H1 (cell line): ENCODE measurements around the gene ARHGEF11. TPM values are rescaled to one million over a fixed set of nuclear protein-coding genes. Genes with fewer than 3 reads are reported as not detected.

ENCODE experiments used
- CBX8 ChIP-seq: fragments of 300-800, 300-1000 bp; sonication (generic); IDR thresholded peaks from 2 replicates; pipeline ENCODE4 v1.7.1; 2016; ENCODE audit warnings: low read depth, low read length, borderline replicate concordance
- EZH2 ChIP-seq: fragments of 200-600 bp; sonication (generic); IDR thresholded peaks from 2 replicates; pipeline ENCODE4 v1.7.1; 2012; ENCODE audit warnings: low read depth, mild to moderate bottlenecking, moderate library complexity, low read length, inconsistent platforms; ENCODE audit not compliant: severe bottlenecking
- HDAC2 ChIP-seq, 2 experiments: fragments of 300-600 bp in 1 of 2; sonication (generic) in 1 of 2; IDR thresholded peaks; 2 replicates each; pipeline ENCODE4 v1.6.1; 2011 to 2012; ENCODE audit warnings: low read depth in 2 of 2, low read length in 2 of 2, mild to moderate bottlenecking in 2 of 2, moderate library complexity in 2 of 2, borderline replicate concordance in 1 of 2, inconsistent platforms in 1 of 2
- KDM4A ChIP-seq: IDR thresholded peaks from one replicate; pipeline ENCODE4 v1.7.1; 2012; ENCODE audit warnings: low read depth, mild to moderate bottlenecking, moderate library complexity, low read length, inconsistent platforms; ENCODE audit not compliant: severe bottlenecking
- SP2 ChIP-seq: IDR thresholded peaks from 2 replicates; pipeline ENCODE4 v1.6.1; 2012; ENCODE audit warnings: mild to moderate bottlenecking, low read length, inconsistent platforms
- TEAD4 ChIP-seq: IDR thresholded peaks from 2 replicates; pipeline ENCODE4 v1.6.1; 2012; ENCODE audit warnings: low read depth, low read length, inconsistent platforms, mixed read lengths
- polyA plus RNA-seq, 7 experiments: library from polyadenylated mRNA; depleted of rRNA in 3 of 7; stranded (reverse) in 5 of 7; unstranded in 2 of 7; fragments of >200 nt in 5 of 7; fragments of 200-250 nt in 2 of 7; gene quantifications; 1 replicate in 5 of 7; 2 replicates in 1 of 7; 4 replicates in 1 of 7; pipeline versions ENCODE4 v1.2.1 to v1.2.3, GENCODE V29; 2011 to 2013; ENCODE audit warnings: missing spikeins in 2 of 7, mixed read lengths in 2 of 7
- total RNA-seq: library from RNA; stranded (reverse); fragmentation: NEBNext Ultra II Directional; extraction: Animal tissue kit (Norgen Biotek cat#: 25700); gene quantifications from 2 replicates; pipeline ENCODE4 v1.2.1, GENCODE V29; 2021
- TF ChIP-seq, protein P1 (sequence below): IDR thresholded peaks from 2 replicates; pipeline ENCODE4 v1.6.1; 2012; ENCODE audit warnings: inconsistent platforms
- TF ChIP-seq, protein P2 (sequence below): IDR thresholded peaks from 2 replicates; pipeline ENCODE4 v1.6.1; 2011; ENCODE audit warnings: low read depth, mild to moderate bottlenecking, low read length; ENCODE audit not compliant: insufficient read depth

Gene ARHGEF11
- total and polyA plus RNA-seq, 2 of the 8 experiments (the other 6 are each of a cell fraction or from before 2014, with no cell fraction given): 19.9 to 33.1 TPM

DNA sequence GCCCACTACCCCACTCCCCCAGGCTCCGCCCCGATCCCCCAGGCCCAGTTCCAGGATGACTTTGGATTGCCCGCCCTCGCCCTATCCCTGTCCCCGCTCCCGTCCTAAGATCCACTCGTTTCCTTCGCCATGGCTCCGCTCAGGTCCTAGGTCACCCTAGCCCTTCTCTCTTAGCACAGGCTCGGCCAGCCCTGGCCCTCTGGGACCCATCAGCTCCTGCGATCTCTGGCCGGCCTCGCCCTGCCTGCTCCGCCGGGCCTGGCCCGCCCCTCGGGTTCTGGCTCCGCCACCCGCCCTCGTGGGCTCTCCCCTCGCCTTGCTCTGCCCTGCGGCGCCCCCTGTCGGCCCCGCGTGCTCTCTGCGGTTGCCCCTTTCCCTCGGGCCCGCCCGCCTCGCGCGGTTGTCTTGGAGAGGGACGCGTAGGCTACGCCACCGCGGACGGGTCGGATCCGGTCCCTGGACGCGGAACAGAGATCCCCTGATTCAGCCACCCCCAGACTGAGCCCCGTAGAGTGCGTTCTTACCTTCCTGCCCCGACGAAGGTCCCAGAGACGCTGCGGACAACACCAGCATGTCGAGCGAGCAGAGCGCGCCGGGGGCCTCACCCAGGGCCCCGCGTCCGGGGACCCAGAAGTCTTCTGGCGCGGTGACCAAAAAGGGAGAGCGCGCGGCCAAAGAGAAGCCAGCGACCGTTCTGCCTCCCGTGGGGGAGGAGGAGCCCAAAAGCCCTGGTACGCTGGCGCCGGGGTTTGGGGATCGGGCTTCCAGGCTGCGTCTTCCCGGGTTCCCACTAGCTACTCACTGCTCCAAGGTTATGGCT is 125.1 kb downstream of the ARHGEF11 start, which contains the start of gene LRRC71 (continued):
- TF ChIP-seq, protein P1, sequence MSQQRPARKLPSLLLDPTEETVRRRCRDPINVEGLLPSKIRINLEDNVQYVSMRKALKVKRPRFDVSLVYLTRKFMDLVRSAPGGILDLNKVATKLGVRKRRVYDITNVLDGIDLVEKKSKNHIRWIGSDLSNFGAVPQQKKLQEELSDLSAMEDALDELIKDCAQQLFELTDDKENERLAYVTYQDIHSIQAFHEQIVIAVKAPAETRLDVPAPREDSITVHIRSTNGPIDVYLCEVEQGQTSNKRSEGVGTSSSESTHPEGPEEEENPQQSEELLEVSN: peak; percentile 58; the same call in 1 of the 2 replicates
- peak; percentile 91 for TF ChIP-seq EZH2
- no peak for TF ChIP-seq SP2
- peak; percentile 65 for TF ChIP-seq KDM4A
- peak; percentile 83 to 93; a peak in 3 of 4 replicates for TF ChIP-seq HDAC2 (IDR thresholded peaks at IDR 0.05; ENCODE audit: borderline replicate concordance in 1 of 2, low read depth in 2 of 2, low read length in 2 of 2)
- peak; percentile 32; the same call in 1 of the 2 replicates for TF ChIP-seq TEAD4
- TF ChIP-seq, protein P2, sequence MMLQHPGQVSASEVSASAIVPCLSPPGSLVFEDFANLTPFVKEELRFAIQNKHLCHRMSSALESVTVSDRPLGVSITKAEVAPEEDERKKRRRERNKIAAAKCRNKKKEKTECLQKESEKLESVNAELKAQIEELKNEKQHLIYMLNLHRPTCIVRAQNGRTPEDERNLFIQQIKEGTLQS: no peak
- TF ChIP-seq CBX8: no peak
